ENCODE measurements around the gene STRBP.

Gene STRBP

GRCh38 chr9:123093141-123093540 is 175.2 kb downstream of the STRBP start:
- DNase-seq (ENCODE audit: extremely low read depth, low read depth) = no peak
- H3K4me3 ChIP-seq (replicated peaks; ENCODE audit: low read depth, low read length) = no peak overlapping the region
- TF ChIP-seq CTCF (IDR thresholded peaks at IDR 0.05; ENCODE audit: low read depth, low read length, missing control alignments) = no peak

GRCh38 chr9:123091459-123091858 is 176.9 kb downstream of the STRBP start:
- H3K4me3 ChIP-seq (replicated peaks; ENCODE audit: low read depth, low read length) = no peak overlapping the region
- no peak for DNase-seq (ENCODE audit: extremely low read depth, low read depth)
- peak; percentile 15 for TF ChIP-seq CTCF (IDR thresholded peaks at IDR 0.05; ENCODE audit: low read depth, low read length, missing control alignments)

- TF ChIP-seq CTCF (IDR thresholded peaks at IDR 0.05; ENCODE audit: low read depth, low read length, missing control alignments) = no peak
- no peak overlapping the region for H3K4me3 ChIP-seq (replicated peaks; ENCODE audit: low read depth, low read length)
- DNase-seq (ENCODE audit: extremely low read depth, low read depth) = no peak
Observed at GRCh38 chr9:123090956-123091355, 177.4 kb downstream of the STRBP start.

GRCh38 chr9:123090198-123090896 is 178.0 kb downstream of the STRBP start:
- H3K4me3 ChIP-seq (replicated peaks; ENCODE audit: low read depth, low read length) = no peak overlapping the region
- no peak for TF ChIP-seq CTCF (IDR thresholded peaks at IDR 0.05; ENCODE audit: low read depth, low read length, missing control alignments)
- no peak for DNase-seq (ENCODE audit: extremely low read depth, low read depth)

GRCh38 chr9:123089790-123090189 is 178.6 kb downstream of the STRBP start:
- no peak for TF ChIP-seq CTCF (IDR thresholded peaks at IDR 0.05; ENCODE audit: low read depth, low read length, missing control alignments)
- H3K4me3 ChIP-seq (replicated peaks; ENCODE audit: low read depth, low read length) = no peak overlapping the region
- no peak for DNase-seq (ENCODE audit: extremely low read depth, low read depth)

GRCh38 chr9:123089040-123089439 is 179.3 kb downstream of the STRBP start:
- DNase-seq (ENCODE audit: extremely low read depth, low read depth) = no peak
- TF ChIP-seq CTCF (IDR thresholded peaks at IDR 0.05; ENCODE audit: low read depth, low read length, missing control alignments) = no peak
- no peak overlapping the region for H3K4me3 ChIP-seq (replicated peaks; ENCODE audit: low read depth, low read length)
